KMS-11 (cell line): ENCODE results near the gene NFE2L3.

ENCODE experiments used
- H2AFZ ChIP-seq: fragments of 200-600 bp; sonication (generic); 2 replicates; pipeline ENCODE4 v1.6.1; 2016; ENCODE audit warnings: antibody characterized with exemption, mixed run types, low read depth
- H3K27ac ChIP-seq: fragments of 200-600 bp; sonication (generic); 2 replicates; pipeline ENCODE4 v1.6.1; 2016; ENCODE audit warnings: mild to moderate bottlenecking, mixed run types
- H3K27me3 ChIP-seq: fragments of 200-600 bp; sonication (generic); 2 replicates; pipeline ENCODE4 v1.6.1; 2017; ENCODE audit warnings: mild to moderate bottlenecking, low read depth, mixed run types, moderate library complexity; ENCODE audit not compliant: insufficient read depth
- H3K36me3 ChIP-seq: fragments of 200-600 bp; sonication (generic); 2 replicates; pipeline ENCODE4 v1.6.1; 2017; ENCODE audit warnings: mild to moderate bottlenecking, mixed run types; ENCODE audit not compliant: insufficient read depth
- H3K4me1 ChIP-seq: fragments of 200-600 bp; sonication (generic); 2 replicates; pipeline ENCODE4 v1.6.1; 2016; ENCODE audit warnings: mild to moderate bottlenecking, low read depth, mixed run types; ENCODE audit not compliant: poor library complexity, severe bottlenecking
- H3K4me2 ChIP-seq: fragments of 200-600 bp; sonication (generic); 2 replicates; pipeline ENCODE4 v1.7.0; 2016; ENCODE audit warnings: mild to moderate bottlenecking, mixed run types
- H3K4me3 ChIP-seq: fragments of 200-600 bp; sonication (generic); IDR thresholded peaks from 2 replicates; pipeline ENCODE4 v1.6.1; 2017; ENCODE audit warnings: low read depth, low read length, mixed read lengths; ENCODE audit not compliant: insufficient read depth
- H3K79me2 ChIP-seq: fragments of 200-600 bp; sonication (generic); 2 replicates; pipeline ENCODE4 v1.6.1; 2016; ENCODE audit warnings: low read depth, mixed run types; ENCODE audit not compliant: insufficient read depth
- H3K9ac ChIP-seq: fragments of 200-600 bp; sonication (generic); 2 replicates; pipeline ENCODE4 v1.6.1; 2016; ENCODE audit warnings: mild to moderate bottlenecking, mixed run types
- H4K20me1 ChIP-seq: fragments of 200-600 bp; sonication (generic); 2 replicates; pipeline ENCODE4 v1.6.1; 2016; ENCODE audit warnings: mild to moderate bottlenecking, mixed run types; ENCODE audit not compliant: insufficient read depth
- TF ChIP-seq, protein P1 (sequence below): fragments of 200-600 bp; sonication (generic); conservative IDR thresholded peaks from 2 replicates; pipeline ENCODE4 v1.6.1; 2017; ENCODE audit warnings: low read depth, mild to moderate bottlenecking, antibody characterized with exemption, low read length, moderate library complexity, mixed read lengths

The NFE2L3 gene

DNA sequence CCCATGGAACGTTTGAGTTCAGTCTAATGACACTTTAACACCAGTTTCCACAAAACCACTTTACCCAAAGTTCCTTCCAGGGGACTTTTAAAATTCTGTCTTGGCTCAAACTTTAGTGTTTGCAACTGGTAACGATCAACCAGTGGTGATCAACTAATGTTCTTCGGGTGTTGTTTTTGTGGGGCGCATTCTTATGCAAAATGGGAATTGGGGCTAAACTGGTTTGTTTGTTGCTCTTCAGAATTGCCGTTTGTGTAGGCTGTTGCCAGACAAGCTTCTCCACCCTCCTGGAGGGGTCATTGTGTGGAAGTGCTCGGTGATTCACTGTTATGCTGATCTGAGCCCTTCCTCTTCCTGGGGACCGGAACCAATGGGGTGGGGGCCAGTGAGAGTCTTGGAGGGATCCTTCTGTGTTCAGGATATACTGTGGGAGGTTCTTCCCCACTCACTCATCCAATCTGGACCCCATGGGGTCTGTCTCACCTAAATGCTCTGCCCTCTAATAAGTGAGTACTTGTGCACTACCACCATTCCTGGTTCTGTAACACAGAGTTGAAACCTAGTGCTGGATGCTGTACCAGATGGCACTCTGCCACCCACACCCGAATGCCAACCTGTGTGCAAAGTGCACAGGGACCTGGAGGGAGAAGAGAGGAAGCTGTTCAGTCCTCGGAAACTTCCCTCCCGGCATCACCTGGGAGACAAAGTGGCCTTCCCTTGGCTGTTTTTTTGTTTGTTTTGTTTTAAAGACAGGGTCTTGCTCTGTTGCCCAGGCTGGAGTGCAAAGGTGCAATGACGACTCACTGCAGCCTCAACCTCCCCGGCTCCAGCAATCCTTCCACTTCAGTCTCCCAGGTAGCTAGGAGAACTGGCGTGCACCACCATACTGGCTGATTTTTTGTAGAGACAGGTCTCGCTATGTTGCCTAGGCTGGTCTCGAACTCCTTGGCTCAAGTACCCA, 2.1 kb downstream of the NFE2L3 start:
- H3K4me3 ChIP-seq: peak overlapping the region; percentile 15
- TF ChIP-seq, protein P1, sequence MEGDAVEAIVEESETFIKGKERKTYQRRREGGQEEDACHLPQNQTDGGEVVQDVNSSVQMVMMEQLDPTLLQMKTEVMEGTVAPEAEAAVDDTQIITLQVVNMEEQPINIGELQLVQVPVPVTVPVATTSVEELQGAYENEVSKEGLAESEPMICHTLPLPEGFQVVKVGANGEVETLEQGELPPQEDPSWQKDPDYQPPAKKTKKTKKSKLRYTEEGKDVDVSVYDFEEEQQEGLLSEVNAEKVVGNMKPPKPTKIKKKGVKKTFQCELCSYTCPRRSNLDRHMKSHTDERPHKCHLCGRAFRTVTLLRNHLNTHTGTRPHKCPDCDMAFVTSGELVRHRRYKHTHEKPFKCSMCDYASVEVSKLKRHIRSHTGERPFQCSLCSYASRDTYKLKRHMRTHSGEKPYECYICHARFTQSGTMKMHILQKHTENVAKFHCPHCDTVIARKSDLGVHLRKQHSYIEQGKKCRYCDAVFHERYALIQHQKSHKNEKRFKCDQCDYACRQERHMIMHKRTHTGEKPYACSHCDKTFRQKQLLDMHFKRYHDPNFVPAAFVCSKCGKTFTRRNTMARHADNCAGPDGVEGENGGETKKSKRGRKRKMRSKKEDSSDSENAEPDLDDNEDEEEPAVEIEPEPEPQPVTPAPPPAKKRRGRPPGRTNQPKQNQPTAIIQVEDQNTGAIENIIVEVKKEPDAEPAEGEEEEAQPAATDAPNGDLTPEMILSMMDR: no peak; the same call in none of the 2 replicates
- H3K79me2 ChIP-seq: peaks cover 69% of the 10 kb centered on the region
- no peaks in the 10 kb centered on the region for H3K36me3 ChIP-seq
- H2AFZ ChIP-seq: no peak overlapping the region
- no peaks in the 10 kb centered on the region for H3K27me3 ChIP-seq
- peak overlapping the region; percentile 80 for H3K4me2 ChIP-seq
- peak overlapping the region; percentile 99 for H3K27ac ChIP-seq
- H3K9ac ChIP-seq: peak overlapping the region; percentile 82
- H4K20me1 ChIP-seq: no peaks in the 10 kb centered on the region
- peaks cover 61% of the 10 kb centered on the region for H3K4me1 ChIP-seq

DNA sequence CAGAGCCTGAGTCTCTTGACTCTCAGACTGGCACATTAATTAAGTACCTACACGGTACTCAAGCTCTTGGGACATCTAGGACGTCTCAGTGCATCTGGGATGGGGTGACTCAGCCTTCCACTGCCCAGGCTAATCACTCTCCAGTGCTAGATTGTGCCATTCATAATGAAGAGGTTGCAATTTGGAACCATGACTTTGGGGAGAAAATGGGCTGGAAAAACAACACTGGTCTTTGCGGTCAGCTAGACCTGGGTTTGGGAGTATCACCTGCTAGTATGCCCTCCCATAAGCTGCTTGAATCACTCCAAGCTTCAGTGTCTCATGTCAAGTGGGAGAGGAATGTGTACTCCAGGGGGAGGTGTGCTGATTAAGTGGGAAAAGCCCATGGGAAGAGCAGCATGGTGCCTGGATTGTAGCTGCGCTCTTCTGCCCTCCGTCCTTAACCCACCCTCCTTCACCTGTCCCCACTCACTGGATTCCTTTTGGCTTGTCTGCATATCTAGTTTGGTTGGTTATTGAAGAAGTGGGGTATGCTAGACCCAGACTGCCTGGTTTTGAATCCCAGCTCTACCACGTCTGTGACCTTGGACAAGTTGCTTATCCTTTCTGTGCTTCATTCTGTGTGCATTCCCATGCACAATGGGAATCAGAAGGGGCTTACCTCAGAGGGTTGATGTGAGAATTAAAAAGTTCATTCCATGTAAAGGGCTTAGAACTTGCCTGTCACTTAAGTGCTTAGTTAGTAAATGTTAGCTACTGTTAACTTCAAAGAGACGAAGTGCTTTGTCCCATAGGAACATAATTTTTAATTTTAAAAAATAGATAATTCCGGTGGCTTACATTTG, 3.8 kb downstream of the NFE2L3 start:
- H3K27ac ChIP-seq: peak overlapping the region; percentile 99
- H3K4me3 ChIP-seq: no peak overlapping the region
- H3K4me1 ChIP-seq: peaks cover 76% of the 10 kb centered on the region
- H3K27me3 ChIP-seq: no peaks in the 10 kb centered on the region
- H3K9ac ChIP-seq: peak overlapping the region; percentile 82
- H3K4me2 ChIP-seq: peak overlapping the region; percentile 80
- TF ChIP-seq, protein P1: no peak
- H3K36me3 ChIP-seq: peaks cover 3% of the 10 kb centered on the region; the same call in 1 of the 2 replicates
- peaks cover 85% of the 10 kb centered on the region for H3K79me2 ChIP-seq
- H4K20me1 ChIP-seq: 0 out of 2 replicates have a peak, but pooled peaks cover 4% of the 10 kb centered on the region
- H2AFZ ChIP-seq: no peak overlapping the region

DNA sequence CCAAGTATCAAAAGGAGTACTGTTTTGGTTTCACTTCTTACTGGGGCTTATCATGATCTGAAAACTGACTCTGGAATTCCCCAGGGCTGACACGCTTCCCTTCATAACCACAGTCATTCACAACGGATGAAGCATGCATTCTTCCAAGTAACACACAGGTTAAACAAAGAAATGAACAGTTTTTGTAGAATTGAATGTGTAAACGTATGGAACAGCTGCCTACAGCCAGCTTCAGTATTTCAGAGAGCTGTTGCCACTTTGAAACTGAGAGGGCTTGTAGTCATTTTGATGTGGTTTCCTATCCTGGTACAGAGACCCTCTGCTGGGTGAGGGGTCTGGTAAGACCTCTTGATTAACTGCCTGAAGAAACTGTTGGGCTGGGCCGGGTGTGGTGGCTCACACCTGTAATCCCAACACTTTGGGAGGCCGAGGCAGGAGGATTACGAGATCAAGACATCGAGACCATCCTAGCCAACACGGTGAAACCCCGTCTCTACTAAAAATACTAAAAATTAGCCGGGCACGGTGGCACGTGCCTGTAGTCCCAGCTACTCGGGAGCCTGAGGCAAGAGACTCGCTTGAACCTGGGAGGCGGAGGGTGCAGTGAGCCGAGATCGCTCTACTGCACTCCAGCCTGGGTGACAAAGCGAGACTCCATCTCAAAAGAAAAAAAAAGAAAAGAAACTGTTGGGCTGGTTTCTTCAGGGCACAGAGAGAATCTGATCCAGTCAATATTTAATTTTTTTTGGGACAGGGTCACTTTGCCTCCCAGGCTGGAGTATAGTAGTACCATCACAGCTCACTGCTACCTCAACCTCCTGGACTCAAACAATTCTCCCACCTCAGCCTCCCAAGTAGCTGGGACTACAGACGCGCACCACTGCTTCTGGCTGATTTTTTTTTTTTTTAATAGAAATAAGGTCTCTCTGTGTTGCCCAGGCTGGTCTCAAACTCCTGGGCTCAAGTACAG, 4.7 kb downstream of the NFE2L3 start:
- Histone ChIP-seq H2AFZ (0 out of 2 replicates have a peak overlapping the region, but pooled peaks have one; percentile 24), H3K36me3 (peaks cover 3% of the 10 kb centered on the region; the same call in 1 of the 2 replicates), H3K4me3 (no peak overlapping the region), H3K4me2 (peak overlapping the region; percentile 80), H4K20me1 (peaks cover 4% of the 10 kb centered on the region; the same call in 1 of the 2 replicates), H3K27me3 (no peaks in the 10 kb centered on the region), H3K79me2 (peaks cover 95% of the 10 kb centered on the region), H3K27ac (peak overlapping the region; percentile 99), H3K4me1 (peaks cover 75% of the 10 kb centered on the region), H3K9ac (peak overlapping the region; percentile 82)
- TF ChIP-seq, protein P1: no peak
